Upper lobe of right lung (tissue), 1 donor: ENCODE results near the gene GALNTL6. TPM values are rescaled to one million over a fixed set of nuclear protein-coding genes. Genes with fewer than 3 reads are reported as not detected.
A peak's percentile ranks its signal among the peaks of the same experiment; 100 is the strongest.

Experiments used
- ATAC-seq: fragments of 200-7000 bp; cut with Tn5 transposase; one replicate; pipeline ENCODE4 v1.9.1; 2020; ENCODE audit warnings: mild to moderate bottlenecking, moderate library complexity
- DNase-seq: peaks from one replicate; pipeline ENCODE4 v3.0.0-alpha.2; 2020
- H3K27ac ChIP-seq: fragments of 200-600 bp; one replicate; pipeline ENCODE4 v1.8.0; 2022
- H3K27me3 ChIP-seq: fragments of 200-600 bp; one replicate; pipeline ENCODE4 v1.8.0; 2022; ENCODE audit warnings: mild to moderate bottlenecking
- H3K36me3 ChIP-seq: fragments of 200-600 bp; one replicate; pipeline ENCODE4 v1.8.0; 2022
- H3K4me1 ChIP-seq: fragments of 200-600 bp; one replicate; pipeline ENCODE4 v1.8.0; 2022
- H3K4me3 ChIP-seq: fragments of 200-600 bp; one replicate; pipeline ENCODE4 v1.8.0; 2022; ENCODE audit warnings: mild to moderate bottlenecking
- H3K9me3 ChIP-seq: fragments of 200-600 bp; one replicate; pipeline ENCODE4 v1.8.0; 2022
- CTCF ChIP-seq: fragments of 200-600 bp; IDR thresholded peaks from one replicate; pipeline ENCODE4 v1.8.0; 2022; ENCODE audit warnings: antibody characterized with exemption
- intact Hi-C: fragments of 100-400 bp; cut with DNase I; formaldehyde crosslinking; loops from one replicate; pipeline ENCODE4 v1.11.0; 2022
- total RNA-seq: library from RNA; stranded (reverse); fragmentation: NEBNext Ultra II Directional; extraction: Animal tissue kit (Norgen Biotek cat#: 25700); gene quantifications from one replicate; pipeline ENCODE4 v1.2.1, GENCODE V29; 2021
- donor health status: DM: no; HTN: yes; CAD: no; lungs with severe emphysema.

The GALNTL6 gene
- total RNA-seq, 1 donor from 2014 or later = 0.20 TPM

GRCh38 chr4:172887959-172888358, 1074.8 kb downstream of the GALNTL6 start:
- DNase-seq (no peak), ATAC-seq (no peak)
- H3K36me3 ChIP-seq = no peaks in the 10 kb centered on the region
- H3K27me3 ChIP-seq = no peaks in the 10 kb centered on the region
- no peaks in the 10 kb centered on the region for H3K9me3 ChIP-seq
- H3K27ac ChIP-seq = no peak overlapping the region
- H3K4me3 ChIP-seq = no peak overlapping the region
- no peak for TF ChIP-seq CTCF
- no peaks in the 10 kb centered on the region for H3K4me1 ChIP-seq
- intact Hi-C loops = no loop called here

GRCh38 chr4:172892300-172892699, 1079.1 kb downstream of the GALNTL6 start:
- TF ChIP-seq CTCF = peak; percentile 16
- DNase-seq = no peak
- no peak for ATAC-seq
- H3K4me1 ChIP-seq = no peaks in the 10 kb centered on the region
- no peaks in the 10 kb centered on the region for H3K27me3 ChIP-seq
- H3K36me3 ChIP-seq = no peaks in the 10 kb centered on the region
- no peaks in the 10 kb centered on the region for H3K9me3 ChIP-seq
- intact Hi-C loops = no loop called here
- no peak overlapping the region for H3K4me3 ChIP-seq
- H3K27ac ChIP-seq = no peak overlapping the region

- Histone ChIP-seq H3K27me3 (no peaks in the 10 kb centered on the region), H3K27ac (no peak overlapping the region)
- TF ChIP-seq CTCF = no peak
Observed at GRCh38 chr4:172895699-172896098, 1082.5 kb downstream of the GALNTL6 start.

GRCh38 chr4:172897046-172897445, 1083.8 kb downstream of the GALNTL6 start:
- no peak overlapping the region for H3K27ac ChIP-seq
- H3K4me1 ChIP-seq = no peaks in the 10 kb centered on the region
- DNase-seq (no peak), ATAC-seq (no peak)
- intact Hi-C loops = no loop called here
- TF ChIP-seq CTCF = no peak
- H3K27me3 ChIP-seq = no peaks in the 10 kb centered on the region
- H3K9me3 ChIP-seq = no peaks in the 10 kb centered on the region
- no peaks in the 10 kb centered on the region for H3K36me3 ChIP-seq
- no peak overlapping the region for H3K4me3 ChIP-seq

More at GRCh38 chr4:172895699-172896098, 1082.5 kb downstream of the GALNTL6 start:
- Histone ChIP-seq H3K4me1 (no peaks in the 10 kb centered on the region), H3K36me3 (no peaks in the 10 kb centered on the region), H3K9me3 (no peaks in the 10 kb centered on the region), H3K4me3 (no peak overlapping the region)
- no peak for DNase-seq
- intact Hi-C loops = no loop called here
- no peak for ATAC-seq

GRCh38 chr4:172898715-172899114, 1085.5 kb downstream of the GALNTL6 start:
- H3K27me3 ChIP-seq = no peaks in the 10 kb centered on the region
- H3K4me1 ChIP-seq = no peaks in the 10 kb centered on the region
- DNase-seq = no peak
- TF ChIP-seq CTCF = no peak
- H3K9me3 ChIP-seq = no peaks in the 10 kb centered on the region
- H3K27ac ChIP-seq = no peak overlapping the region
- no peak overlapping the region for H3K4me3 ChIP-seq
- intact Hi-C loops = no loop called here
- no peak for ATAC-seq
- no peaks in the 10 kb centered on the region for H3K36me3 ChIP-seq

GRCh38 chr4:172899861-172900260, 1086.7 kb downstream of the GALNTL6 start:
- no peak for TF ChIP-seq CTCF
- ATAC-seq = no peak
- H3K4me3 ChIP-seq = no peak overlapping the region
- H3K27ac ChIP-seq = no peak overlapping the region
- H3K9me3 ChIP-seq = no peaks in the 10 kb centered on the region
- no peaks in the 10 kb centered on the region for H3K36me3 ChIP-seq
- no peak for DNase-seq
- intact Hi-C loops = no loop called here
- no peaks in the 10 kb centered on the region for H3K4me1 ChIP-seq
- no peaks in the 10 kb centered on the region for H3K27me3 ChIP-seq
